DMS 273 (cell line): ENCODE measurements around the gene ATP1A3.
"Not testable (repeated sequence)": the region's sequence is repeated elsewhere in the genome, so short reads cannot be mapped to it uniquely, and the experiment has no call there.

Experiments
- DNase-seq: peaks from one replicate; lab custom pipeline; 2025; ENCODE audit not compliant: unreplicated experiment; lab: John Stamatoyannopoulos, UW

Gene ATP1A3

GRCh38 chr19:41955521-41955920 lies 38.5 kb downstream of the ATP1A3 start:
- DNase-seq = no peak

GRCh38 chr19:41951686-41952172 lies 42.3 kb downstream of the ATP1A3 start:
- DNase-seq = peak; percentile 94

DNA sequence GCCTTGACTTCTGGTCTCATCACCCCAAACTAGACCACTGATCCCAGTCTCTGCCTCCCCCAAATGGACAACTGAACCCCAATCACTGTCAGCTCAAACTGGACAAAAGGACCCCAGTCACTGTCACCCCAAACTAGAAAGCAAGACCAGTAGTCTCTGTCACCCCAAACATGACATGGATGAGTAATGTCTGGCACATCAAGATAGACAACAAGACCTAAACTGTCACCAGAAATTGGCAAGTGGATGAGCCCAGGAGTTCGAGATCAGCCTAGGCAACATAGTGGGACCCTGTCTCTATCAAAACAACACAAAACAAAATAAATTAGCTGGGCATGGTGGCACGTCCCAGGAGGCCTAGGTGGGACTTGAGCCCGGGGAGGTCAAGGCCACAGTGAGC lies 46.9 kb downstream of the ATP1A3 start:
- DNase-seq = no peak

DNA sequence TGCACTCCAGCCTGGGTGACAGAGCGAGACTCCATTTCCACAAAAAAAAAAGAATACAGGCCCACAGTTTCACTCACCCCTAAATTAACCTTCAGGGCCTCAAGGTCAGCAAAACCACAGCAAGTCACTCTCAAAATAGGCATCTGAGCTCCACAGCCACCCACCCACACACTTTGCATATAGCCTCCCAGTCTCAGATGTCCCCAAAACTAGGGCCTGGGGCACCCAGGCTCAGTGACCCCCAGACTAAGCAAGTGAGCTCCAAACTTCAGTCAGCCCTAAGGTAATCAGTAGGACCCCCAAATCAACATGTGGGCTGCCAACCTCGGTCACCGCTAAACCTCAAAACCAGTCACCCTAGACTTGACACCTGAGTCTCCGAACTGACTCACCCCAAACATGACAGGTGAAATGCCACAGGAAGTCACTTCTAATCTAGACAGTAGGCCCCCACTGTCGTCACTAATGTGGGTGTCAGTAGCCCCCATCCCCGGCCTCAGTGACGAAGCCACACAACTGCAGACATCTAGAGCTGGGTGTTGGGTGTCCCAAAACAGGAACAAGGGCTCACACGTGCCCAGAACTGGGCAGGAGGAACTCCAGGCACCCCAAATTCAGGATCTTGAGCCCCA lies 48.8 kb downstream of the ATP1A3 start:
- no peak for DNase-seq

DNA sequence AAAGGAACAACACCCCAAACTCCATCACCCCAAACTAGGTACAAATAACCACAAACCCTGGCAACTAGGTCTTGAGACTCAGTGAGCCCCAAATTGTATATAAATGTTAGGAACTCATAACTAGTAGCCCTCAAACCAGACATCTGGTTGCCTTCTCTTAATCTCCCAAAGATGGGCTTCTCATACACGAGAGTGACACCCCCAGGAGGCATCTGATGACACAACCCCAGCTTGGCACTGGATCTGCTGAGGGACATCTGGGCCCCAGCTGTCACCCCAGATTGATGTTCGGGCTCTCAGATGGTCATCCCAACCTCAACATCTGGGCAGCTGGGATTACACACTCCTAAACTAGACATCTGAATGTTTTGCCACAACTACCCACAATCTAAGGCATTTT lies 49.7 kb downstream of the ATP1A3 start:
- peak; percentile 60 for DNase-seq

GRCh38 chr19:41941410-41942202 lies 52.4 kb downstream of the ATP1A3 start:
- no peak for DNase-seq

DNA sequence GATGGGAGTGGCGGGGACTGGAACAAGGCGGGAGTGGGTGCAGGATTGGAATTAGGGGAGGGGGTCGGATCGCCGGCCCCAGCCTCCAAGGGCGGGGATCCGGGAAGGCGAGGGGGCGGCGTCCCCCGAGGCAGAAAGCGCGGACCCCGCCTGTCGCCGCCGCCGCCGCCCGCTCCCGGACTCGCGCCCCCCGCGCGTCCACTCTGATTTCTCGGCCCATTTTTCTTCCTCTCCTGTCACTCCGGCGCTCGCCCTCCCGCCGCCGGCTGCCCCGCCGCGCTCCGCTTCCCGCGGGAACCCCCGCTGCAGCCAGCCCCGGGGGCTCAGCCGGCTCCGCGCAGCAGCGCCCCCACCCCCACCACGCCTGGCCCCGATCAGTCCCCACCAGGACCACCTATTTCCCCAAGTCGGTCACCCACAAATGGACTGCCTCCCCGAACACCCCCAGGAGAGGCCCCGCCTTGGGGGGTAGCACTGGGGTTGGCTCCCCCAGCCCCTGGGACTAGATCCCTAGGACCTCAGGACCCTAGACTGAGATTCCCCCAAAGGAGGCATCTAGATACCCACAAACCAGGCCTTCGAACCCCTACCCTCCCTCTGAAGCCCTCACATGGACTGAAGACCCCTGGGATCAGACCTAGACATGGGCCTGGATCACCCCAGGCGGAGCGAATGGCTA lies 53.2 kb downstream of the ATP1A3 start:
- peak; percentile 45 for DNase-seq

DNA sequence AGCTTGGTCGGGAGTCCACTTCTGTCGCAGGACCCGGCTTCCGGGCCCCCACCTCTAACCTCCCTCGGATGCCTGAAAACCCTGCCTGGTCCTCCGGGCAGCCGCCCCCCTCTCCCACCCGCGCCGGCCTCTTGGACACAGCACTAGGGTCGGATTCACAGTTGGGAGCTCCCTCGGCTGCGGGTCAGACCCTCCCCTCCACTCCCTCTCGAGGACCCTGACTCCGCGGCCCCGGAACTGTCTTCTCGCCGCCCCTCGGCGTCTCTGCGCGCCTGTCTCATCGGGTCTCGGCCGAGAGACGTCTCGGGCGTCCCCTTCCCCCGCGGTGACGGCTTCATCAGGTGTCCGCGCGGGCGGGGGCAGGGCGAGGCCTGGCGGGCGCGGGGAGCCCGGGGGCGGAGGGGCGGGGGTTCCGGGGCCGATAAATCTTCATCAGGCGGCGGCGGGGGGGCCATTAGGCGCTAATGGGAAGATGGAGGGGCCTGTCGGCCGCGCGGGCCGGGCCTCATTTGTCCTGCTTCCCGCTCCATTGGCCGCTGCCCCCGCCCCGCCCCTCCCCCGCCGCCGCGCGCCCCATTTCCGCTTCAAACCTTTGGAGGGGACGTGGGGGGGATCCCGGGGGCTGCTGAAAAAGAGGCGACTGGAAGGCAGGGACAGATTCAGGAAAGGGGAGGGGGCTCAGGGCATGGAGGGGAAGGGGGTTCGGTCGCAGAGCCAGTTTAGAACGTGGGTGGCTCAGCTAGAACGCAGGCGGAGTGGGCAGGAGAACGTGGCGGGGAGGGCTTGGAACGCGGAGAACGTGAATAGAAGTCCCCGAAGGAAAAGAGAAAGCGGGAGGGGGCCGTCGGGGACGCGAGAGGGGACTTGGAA lies 53.9 kb downstream of the ATP1A3 start:
- peak; percentile 45 for DNase-seq

DNA sequence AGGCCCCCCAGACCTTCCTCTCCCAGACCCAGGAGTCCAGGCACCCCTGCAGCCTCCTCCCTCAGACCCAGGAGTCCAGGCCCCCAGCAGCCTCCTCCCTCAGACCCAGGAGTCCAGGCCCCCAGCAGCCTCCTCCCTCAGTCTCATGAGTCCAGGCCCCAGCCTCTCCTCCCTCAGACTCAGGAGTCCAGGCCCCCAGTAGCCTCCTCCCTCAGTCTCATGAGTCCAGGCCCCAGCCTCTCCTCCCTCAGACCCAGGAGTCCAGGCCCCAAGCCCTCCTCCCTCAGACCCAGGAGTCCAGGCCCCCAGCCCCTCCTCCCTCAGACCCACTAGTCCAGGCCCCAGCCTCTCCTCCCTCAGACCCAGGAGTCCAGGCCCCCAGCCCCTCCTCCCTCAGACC lies 54.8 kb downstream of the ATP1A3 start:
- DNase-seq = not testable (repeated sequence)

DNA sequence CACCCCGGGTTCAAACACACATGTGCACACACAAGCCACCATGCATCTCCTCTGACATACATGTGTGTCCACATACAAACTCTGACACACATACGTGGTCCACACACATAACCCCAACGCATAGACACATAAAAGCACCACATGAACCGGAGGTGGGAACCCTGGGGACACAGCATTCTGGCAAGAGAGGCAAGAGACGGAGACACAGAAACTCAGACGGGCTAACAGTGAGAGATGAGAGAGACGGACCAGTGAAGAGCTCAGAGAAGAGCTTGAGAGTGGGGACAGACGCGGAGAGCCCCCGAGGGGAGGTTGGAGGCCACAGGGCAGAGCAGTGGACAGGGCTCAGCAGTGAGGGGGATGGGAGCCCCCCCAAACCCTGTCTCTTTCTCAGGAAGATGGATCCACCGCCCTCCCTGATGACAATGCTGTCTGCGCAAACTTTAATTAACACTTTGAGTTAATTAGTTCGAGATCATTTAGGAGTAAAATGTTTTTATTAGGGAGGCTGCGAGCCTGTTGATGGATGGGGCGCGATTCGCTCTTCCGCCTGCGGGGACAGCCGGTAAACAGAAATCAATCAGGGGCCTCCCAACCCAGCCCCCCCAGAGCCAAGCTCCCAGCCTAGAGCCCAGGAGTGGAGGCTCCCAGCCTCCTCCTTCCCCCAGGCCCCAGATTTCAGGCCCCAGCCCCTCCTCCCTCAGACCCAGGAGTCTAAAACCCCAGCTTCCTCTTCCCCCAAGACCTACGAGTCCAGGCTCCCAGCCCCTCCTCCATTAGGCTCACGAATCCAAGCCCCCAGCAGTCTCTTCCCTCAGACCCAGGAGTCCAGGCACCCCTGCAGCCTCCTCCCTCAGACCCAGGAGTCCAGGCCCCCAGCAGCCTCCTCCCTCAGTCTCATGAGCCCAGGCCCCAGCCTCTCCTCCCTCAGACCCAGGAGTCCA lies 56.2 kb downstream of the ATP1A3 start:
- peak; percentile 54 for DNase-seq

DNA sequence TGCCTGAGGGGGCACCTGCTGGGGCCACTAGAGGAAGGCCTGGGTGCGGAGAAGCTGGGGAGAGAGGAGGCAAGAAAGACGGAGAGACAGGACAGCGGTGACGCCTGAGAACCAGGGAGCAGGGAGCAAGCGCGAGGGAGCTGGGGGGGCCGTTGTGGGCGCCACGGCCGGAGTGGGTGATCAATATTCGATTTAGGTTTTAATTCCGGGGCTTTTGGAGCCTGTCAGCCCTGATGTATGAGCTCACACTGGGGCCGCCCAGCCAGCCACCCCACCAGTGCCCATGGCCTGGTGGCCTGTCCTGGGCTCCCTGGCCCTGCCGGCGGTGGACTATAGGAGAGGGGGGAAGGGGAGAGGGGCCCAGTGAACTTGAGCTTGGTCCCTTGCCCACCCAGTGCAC lies 57.1 kb downstream of the ATP1A3 start:
- DNase-seq = no peak

DNA sequence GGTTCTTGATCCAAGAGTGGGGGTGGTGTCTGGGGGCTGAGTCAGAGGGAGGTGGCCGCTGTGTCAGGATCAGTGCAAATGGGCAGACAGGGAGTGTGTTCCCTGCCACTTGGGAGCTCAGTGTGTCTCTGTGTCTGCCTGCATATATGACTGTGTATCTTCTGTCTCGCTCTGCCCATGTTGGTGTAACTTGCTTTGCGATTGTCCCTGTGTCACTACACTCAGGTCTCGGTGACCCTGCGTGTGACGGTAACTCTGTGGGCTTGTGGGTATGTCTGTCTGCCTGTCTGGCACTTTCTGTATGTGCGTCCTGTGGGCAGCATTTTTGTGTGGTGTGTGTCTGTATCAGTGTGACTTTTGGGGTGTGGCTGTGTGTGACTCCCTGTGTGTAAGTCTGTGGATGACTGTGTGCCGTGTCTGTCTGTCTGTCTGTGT lies 57.6 kb downstream of the ATP1A3 start:
- DNase-seq = no peak

DNA sequence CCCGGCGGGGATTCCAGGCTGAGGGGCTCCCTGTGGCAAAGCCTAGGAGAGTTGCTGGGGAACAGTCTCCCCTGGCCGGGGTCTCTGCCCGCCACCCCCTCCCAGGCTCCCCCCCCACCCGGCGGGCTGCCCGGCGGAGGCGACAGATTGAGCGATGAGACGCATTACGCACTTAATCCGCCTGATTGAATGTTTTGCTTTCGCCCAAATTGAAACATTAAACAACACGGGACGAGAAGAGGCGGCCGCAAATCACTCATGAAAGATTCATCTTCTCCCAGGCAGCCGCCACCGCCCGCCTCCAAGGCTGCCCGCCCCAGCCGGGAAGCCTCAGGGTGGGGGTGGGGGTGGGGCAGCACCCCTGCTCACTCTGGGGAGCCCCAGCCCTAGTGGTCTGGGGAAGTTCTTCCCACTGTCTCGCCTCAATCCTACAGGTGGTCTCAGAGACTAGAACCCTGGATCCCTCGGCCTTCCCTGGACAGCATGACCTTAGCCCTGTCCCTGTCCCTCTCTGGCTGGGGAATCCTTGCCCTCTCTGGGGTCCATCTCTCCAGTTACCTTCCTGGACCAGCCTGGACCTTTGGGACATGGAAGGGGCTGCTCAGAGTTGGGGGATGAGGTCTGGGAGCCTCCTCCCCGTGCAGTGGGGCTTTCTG lies 58.1 kb downstream of the ATP1A3 start:
- DNase-seq = peak; percentile 56

DNA sequence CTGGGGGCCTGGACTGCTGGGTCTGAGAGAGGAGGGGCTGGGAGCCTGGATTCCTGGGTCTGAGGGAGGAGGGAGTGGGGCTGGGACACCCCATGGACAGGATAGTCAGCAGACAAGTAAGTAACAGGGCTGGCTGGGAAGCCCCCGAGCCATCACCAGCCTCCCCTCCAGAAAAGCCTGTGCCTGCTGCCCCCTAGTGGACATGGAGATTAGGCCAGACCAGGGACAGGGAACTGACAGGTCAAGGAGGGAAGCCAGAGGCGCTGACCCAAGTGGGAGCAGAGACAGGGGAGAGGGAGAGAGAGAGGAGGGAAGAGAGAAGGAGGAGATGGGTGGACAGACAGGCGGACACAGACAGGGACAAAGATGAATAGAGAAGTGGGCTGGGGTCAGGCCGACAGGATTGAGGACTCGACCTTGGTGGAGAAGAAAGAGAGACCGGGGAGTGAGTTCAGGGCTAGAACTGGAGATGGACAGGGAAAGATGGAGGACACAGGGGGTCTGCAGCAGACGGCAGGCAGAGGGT lies 59.1 kb downstream of the ATP1A3 start:
- DNase-seq = peak; percentile 85

- no peak for DNase-seq
These were observed 60.2 kb downstream of the ATP1A3 start for GRCh38 chr19:41933693-41934426.

GRCh38 chr19:41932720-41933332 lies 61.2 kb downstream of the ATP1A3 start:
- DNase-seq = peak; percentile 86

GRCh38 chr19:41932259-41932719 lies 61.7 kb downstream of the ATP1A3 start:
- DNase-seq = peak; percentile 78
